Measurements from ENCODE around the gene CFC1.
"Not testable (repeated sequence)": the region's sequence is repeated elsewhere in the genome, so short reads cannot be mapped to it uniquely, and the experiment has no call there.

GRCh38 chr2:130597994-130598393, 1.4 kb downstream of the CFC1 start:
- not testable (repeated sequence) for TF ChIP-seq CTCF (conservative IDR thresholded peaks at IDR 0.05; ENCODE audit: low read depth, low read length); EZH2 (IDR thresholded peaks at IDR 0.05; ENCODE audit: low read length, unreplicated experiment); EZH2phosphoT487 (IDR thresholded peaks at IDR 0.05; ENCODE audit: borderline replicate concordance, low read length)
